ENCODE data around the gene FLT1.

The FLT1 gene

GRCh38 chr13:28528388-28528787 is 33.5 kb upstream of the FLT1 start:
- DNase-seq, result no peak

GRCh38 chr13:28527629-28528028 is 32.7 kb upstream of the FLT1 start:
- no peak for DNase-seq

GRCh38 chr13:28526876-28527275 is 31.9 kb upstream of the FLT1 start:
- DNase-seq, result no peak

GRCh38 chr13:28522871-28523270 is 27.9 kb upstream of the FLT1 start:
- DNase-seq, result no peak

GRCh38 chr13:28513745-28514144 is 18.8 kb upstream of the FLT1 start:
- DNase-seq, result no peak

- DNase-seq, result no peak
Observed at GRCh38 chr13:28510542-28510941, 15.6 kb upstream of the FLT1 start.

GRCh38 chr13:28510066-28510465 is 15.1 kb upstream of the FLT1 start:
- no peak for DNase-seq

GRCh38 chr13:28505543-28506135 is 10.7 kb upstream of the FLT1 start:
- no peak for DNase-seq

- no peak for DNase-seq
Observed at GRCh38 chr13:28503182-28503967, 8.4 kb upstream of the FLT1 start.

GRCh38 chr13:28501547-28501946 is 6.6 kb upstream of the FLT1 start:
- DNase-seq, result no peak

GRCh38 chr13:28499609-28500008 is 4.7 kb upstream of the FLT1 start:
- DNase-seq, result no peak

GRCh38 chr13:28498481-28499115 is 3.7 kb upstream of the FLT1 start:
- DNase-seq, result no peak

GRCh38 chr13:28497143-28497876 is 2.4 kb upstream of the FLT1 start:
- no peak for DNase-seq

- no peak for DNase-seq
Observed at GRCh38 chr13:28496188-28496564, 1.2 kb upstream of the FLT1 start.

- DNase-seq, result no peak
Observed at GRCh38 chr13:28495538-28496187, 735 bp upstream of the FLT1 start.

- peak; percentile 36 for DNase-seq
Observed at GRCh38 chr13:28494504-28494777, 487 bp downstream of the FLT1 start.

GRCh38 chr13:28493740-28494503 is 1.0 kb downstream of the FLT1 start:
- DNase-seq, result peak; percentile 39

GRCh38 chr13:28492569-28493367 is 2.2 kb downstream of the FLT1 start:
- DNase-seq, result peak; percentile 50

- DNase-seq, result no peak
Observed at GRCh38 chr13:28490061-28490460, 4.9 kb downstream of the FLT1 start.

- DNase-seq, result no peak
Observed at GRCh38 chr13:28489524-28489931, 5.4 kb downstream of the FLT1 start.

- DNase-seq, result no peak
Observed at GRCh38 chr13:28488376-28489005, 6.4 kb downstream of the FLT1 start.
